BE2C (cell line): ENCODE results near the gene WNT7B.
A peak's percentile ranks its signal among the peaks of the same experiment; 100 is the strongest.

ENCODE experiments used
- DNase-seq: peaks from one replicate; pipeline ENCODE4 v3.0.0-alpha.2; 2020
- H3K27me3 ChIP-seq: fragments of 250-450 bp; sonication (Bioruptor Pico); 2 replicates; pipeline ENCODE4 v1.5.1; 2020; ENCODE audit warnings: mild to moderate bottlenecking
- H3K36me3 ChIP-seq: fragments of 250-450 bp; sonication (Bioruptor Pico); 2 replicates; pipeline ENCODE4 v1.5.1; 2020; ENCODE audit warnings: mild to moderate bottlenecking
- H3K4me1 ChIP-seq: fragments of 250-450 bp; sonication (Bioruptor Pico); 2 replicates; pipeline ENCODE4 v1.5.1; 2020
- H3K4me3 ChIP-seq: 2 replicates; pipeline ENCODE4 v1.5.1; 2011; ENCODE audit warnings: low read depth, low read length
- H3K9me3 ChIP-seq: fragments of 250-450 bp; sonication (Bioruptor Pico); 2 replicates; pipeline ENCODE4 v1.5.1; 2020
- TF ChIP-seq, protein P1 (sequence below): IDR thresholded peaks from 2 replicates; pipeline ENCODE4 v1.5.1; 2012; ENCODE audit warnings: mild to moderate bottlenecking, low read depth, low read length

The WNT7B gene

GRCh38 chr22:45969801-45970470 is 7.0 kb downstream of the WNT7B start:
- H3K4me3 ChIP-seq = no peak overlapping the region
- TF ChIP-seq, protein P1, sequence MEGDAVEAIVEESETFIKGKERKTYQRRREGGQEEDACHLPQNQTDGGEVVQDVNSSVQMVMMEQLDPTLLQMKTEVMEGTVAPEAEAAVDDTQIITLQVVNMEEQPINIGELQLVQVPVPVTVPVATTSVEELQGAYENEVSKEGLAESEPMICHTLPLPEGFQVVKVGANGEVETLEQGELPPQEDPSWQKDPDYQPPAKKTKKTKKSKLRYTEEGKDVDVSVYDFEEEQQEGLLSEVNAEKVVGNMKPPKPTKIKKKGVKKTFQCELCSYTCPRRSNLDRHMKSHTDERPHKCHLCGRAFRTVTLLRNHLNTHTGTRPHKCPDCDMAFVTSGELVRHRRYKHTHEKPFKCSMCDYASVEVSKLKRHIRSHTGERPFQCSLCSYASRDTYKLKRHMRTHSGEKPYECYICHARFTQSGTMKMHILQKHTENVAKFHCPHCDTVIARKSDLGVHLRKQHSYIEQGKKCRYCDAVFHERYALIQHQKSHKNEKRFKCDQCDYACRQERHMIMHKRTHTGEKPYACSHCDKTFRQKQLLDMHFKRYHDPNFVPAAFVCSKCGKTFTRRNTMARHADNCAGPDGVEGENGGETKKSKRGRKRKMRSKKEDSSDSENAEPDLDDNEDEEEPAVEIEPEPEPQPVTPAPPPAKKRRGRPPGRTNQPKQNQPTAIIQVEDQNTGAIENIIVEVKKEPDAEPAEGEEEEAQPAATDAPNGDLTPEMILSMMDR = no peak
- no peak for DNase-seq
- no peaks in the 10 kb centered on the region; the same call in 1 of the 2 replicates for H3K9me3 ChIP-seq
- no peaks in the 10 kb centered on the region for H3K36me3 ChIP-seq
- H3K4me1 ChIP-seq = no peaks in the 10 kb centered on the region; the same call in 1 of the 2 replicates
- H3K27me3 ChIP-seq = peaks cover 41% of the 10 kb centered on the region

- no peaks in the 10 kb centered on the region; the same call in 1 of the 2 replicates for H3K4me1 ChIP-seq
- DNase-seq = peak; percentile 47
- no peaks in the 10 kb centered on the region; the same call in 1 of the 2 replicates for H3K9me3 ChIP-seq
- peaks cover 36% of the 10 kb centered on the region for H3K27me3 ChIP-seq
- no peaks in the 10 kb centered on the region for H3K36me3 ChIP-seq
- TF ChIP-seq, protein P1 = peak; percentile 32; the same call in 1 of the 2 replicates
- H3K4me3 ChIP-seq = no peak overlapping the region
These were observed 7.6 kb downstream of the WNT7B start for GRCh38 chr22:45969414-45969799.

DNA sequence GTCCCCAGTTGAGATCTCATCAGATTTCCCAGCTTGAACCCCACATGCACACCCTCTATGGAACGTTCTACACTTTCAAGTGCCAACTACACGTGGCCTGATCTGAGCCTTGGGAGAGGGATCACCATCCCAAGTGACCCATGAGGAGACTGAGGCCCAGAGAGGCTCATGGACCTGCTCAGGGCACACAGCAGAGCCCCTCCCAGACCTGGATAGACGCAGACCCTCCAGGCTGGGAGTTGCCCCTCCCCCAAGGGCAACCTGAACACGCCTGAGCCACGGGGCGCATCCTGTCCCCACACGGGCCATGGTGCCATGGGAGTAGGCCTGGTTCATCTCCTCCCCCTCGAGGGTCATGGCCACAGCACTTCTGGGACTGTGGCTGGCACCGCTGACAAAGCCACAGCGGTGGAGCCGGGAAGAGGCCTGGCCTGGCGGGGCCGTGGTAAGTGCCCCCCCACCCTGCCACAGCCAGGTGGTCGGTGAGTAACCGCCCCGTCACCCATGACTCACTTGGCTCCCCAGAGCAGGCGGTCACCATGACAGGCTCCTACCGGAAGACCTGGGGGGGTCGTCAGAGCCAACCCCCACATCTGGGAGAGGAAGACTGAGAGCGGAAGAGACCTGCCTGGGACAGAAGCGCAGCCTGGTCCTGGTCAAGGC is 8.1 kb downstream of the WNT7B start:
- Histone ChIP-seq H3K27me3 (peaks cover 30% of the 10 kb centered on the region), H3K9me3 (no peaks in the 10 kb centered on the region; the same call in 1 of the 2 replicates), H3K4me1 (no peaks in the 10 kb centered on the region; the same call in 1 of the 2 replicates), H3K36me3 (no peaks in the 10 kb centered on the region), H3K4me3 (no peak overlapping the region)
- TF ChIP-seq, protein P1 = no peak
- no peak for DNase-seq

DNA sequence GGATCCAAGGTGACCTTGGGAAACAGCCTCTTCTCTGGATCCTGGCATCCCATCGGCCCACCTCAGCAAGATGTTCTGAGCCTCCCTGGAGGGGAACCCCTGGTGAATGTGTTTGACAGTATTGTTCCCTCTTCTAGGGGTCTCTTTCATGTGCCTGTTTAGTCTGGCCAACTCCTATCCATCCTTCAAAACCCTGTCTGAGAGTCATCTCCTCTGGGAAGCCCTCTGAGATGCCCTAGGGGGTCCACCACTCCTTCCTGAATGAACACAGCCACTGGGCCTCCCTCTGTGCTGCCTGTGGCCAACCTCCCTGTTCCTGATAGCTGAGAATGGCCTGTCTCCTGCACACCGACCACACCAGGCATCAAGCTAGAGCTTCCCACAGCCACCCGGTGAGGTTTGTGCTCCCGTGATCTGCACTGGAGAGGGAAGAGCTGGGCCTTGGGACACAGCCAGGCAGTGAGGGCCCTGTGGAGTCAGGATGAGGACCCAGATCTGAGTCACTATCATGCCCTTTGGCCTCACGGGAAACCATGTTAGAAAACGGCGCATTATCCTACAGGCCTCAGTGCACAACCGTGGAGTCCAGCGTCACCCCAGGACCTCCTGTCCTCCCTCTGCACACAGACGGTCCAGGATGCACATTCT is 8.8 kb downstream of the WNT7B start:
- H3K4me1 ChIP-seq = no peaks in the 10 kb centered on the region; the same call in 1 of the 2 replicates
- H3K36me3 ChIP-seq = no peaks in the 10 kb centered on the region
- TF ChIP-seq, protein P1 = no peak
- no peak for DNase-seq
- no peaks in the 10 kb centered on the region; the same call in 1 of the 2 replicates for H3K9me3 ChIP-seq
- peaks cover 23% of the 10 kb centered on the region for H3K27me3 ChIP-seq
- no peak overlapping the region for H3K4me3 ChIP-seq

DNA sequence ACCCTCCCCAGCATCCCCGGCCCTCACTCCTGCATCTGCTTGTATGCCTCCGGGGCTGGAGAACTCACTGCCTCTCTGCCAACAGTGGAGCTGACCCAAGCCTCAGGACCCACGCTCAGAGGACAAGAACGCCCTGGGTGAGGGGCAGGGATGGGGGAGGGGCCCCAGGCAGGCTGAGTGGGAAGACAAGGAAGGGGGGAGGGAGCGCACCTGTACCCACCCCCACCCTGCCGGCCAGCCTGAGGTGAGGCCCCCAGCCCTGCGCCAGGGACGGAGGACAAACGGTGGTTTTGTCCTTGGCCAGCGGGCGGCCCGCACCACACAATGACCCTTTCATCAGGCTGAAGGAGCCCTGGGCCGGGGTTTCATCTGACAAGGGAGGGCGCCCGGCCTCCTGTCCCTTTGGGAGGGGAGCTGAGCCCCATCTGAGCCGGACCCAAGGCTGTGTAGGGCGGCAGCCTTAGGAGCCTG is 10.0 kb downstream of the WNT7B start:
- no peak for DNase-seq
- no peaks in the 10 kb centered on the region; the same call in 1 of the 2 replicates for H3K4me1 ChIP-seq
- TF ChIP-seq, protein P1 = no peak

More for the DNA sequence above, 10.0 kb downstream of the WNT7B start:
- Histone ChIP-seq H3K36me3 (no peaks in the 10 kb centered on the region), H3K27me3 (peaks cover 11% of the 10 kb centered on the region), H3K9me3 (no peaks in the 10 kb centered on the region), H3K4me3 (no peak overlapping the region)
